GM23248 (cell line): ENCODE data around the gene OR10A7.
"Not testable (repeated sequence)": the region's sequence is repeated elsewhere in the genome, so short reads cannot be mapped to it uniquely, and the experiment has no call there.

Experiments used
- EZH2 ChIP-seq: fragments of 200-600 bp; sonication (generic); IDR thresholded peaks from 2 replicates; pipeline ENCODE4 v1.6.1; 2018; ENCODE audit warnings: antibody characterized with exemption, mild to moderate bottlenecking; ENCODE audit not compliant: insufficient read depth, poor library complexity, severe bottlenecking
- EZH2phosphoT487 ChIP-seq: fragments of 200-600 bp; sonication (generic); IDR thresholded peaks from 2 replicates; pipeline ENCODE4 v1.6.1; 2018; ENCODE audit warnings: antibody characterized with exemption, moderate library complexity, mild to moderate bottlenecking, low read depth; ENCODE audit not compliant: insufficient read depth

DNA sequence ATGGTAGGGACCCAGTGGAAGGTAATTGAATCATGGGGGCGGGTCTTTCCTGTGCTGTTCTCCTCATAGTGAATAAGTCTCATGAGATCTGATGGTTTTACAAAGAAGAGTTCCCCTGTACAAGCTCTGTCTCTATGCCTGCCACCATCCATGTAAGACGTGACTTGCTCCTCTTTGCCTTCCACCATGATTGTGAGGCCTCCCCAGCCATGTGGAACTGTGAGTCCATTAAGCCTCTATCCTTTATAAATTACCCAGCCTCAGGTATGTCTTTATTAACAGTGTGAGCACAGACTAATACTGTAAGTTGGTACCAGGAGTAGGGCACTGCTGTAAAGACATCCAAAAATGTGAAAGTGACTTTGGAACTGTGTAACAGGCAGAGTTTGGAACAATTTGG is 49.0 kb upstream of the OR10A7 start:
- not testable (repeated sequence) for TF ChIP-seq EZH2, EZH2phosphoT487
